A549 (cell line): ENCODE data around the gene CHST13. TPM values are rescaled to one million over a fixed set of nuclear protein-coding genes. Genes with fewer than 3 reads are reported as not detected.

Source experiments
- ATAC-seq, 2 experiments: fragments of 200-7000 bp in 1 of 2; fragments of >200 bp in 1 of 2; cut with Nextera tagmentation in 1 of 2; cut with Tn5 transposase in 1 of 2; 3 replicates each; pipeline versions ENCODE4 v1.8.0 to v1.9.1; 2018 to 2020; ENCODE audit warnings: mild to moderate bottlenecking in 1 of 2, moderate library complexity in 1 of 2
- CTCF ChIA-PET: fragments of 300-600 bp; sonication (Branson Sonifier 250); formaldehyde crosslinking; extraction: SDS; loops from one replicate; lab custom pipeline; 2021; ENCODE audit warnings: antibody characterized with exemption, inconsistent platforms; lab: Yijun Ruan, JAX
- POLR2A ChIA-PET: fragments of 350-600 bp; formaldehyde crosslinking; extraction: SDS; loops from one replicate; lab custom pipeline; 2021; ENCODE audit warnings: antibody characterized with exemption, inconsistent platforms; lab: Yijun Ruan, JAX
- DNase-seq, 2 experiments: peaks; one replicate each; pipeline versions ENCODE4 v3.0.0 to v3.0.0-alpha.2; 2011 to 2016; ENCODE audit warnings: low read depth in 1 of 2, low spot score in 1 of 2
- FAIRE-seq: peaks from 2 replicates; lab custom pipeline; 2011; peaks lifted over from hg19 to GRCh38; lab: Jason Lieb, UNC
- H3K27ac ChIP-seq, 2 experiments: fragments of >200 bp; sonication (Bioruptor Twin); formaldehyde crosslinking; 3 replicates each; pipeline ENCODE4 v1.5.1; 2016 to 2017
- H3K4me1 ChIP-seq: fragments of >200 bp; sonication (Bioruptor Twin); formaldehyde crosslinking; 3 replicates; pipeline ENCODE4 v1.6.1; 2016
- H3K4me2 ChIP-seq: fragments of >200 bp; sonication (Bioruptor Twin); formaldehyde crosslinking; 3 replicates; pipeline ENCODE4 v1.6.1; 2016
- H3K4me3 ChIP-seq: fragments of >200 bp; sonication (Bioruptor Twin); formaldehyde crosslinking; 3 replicates; pipeline ENCODE4 v1.5.1; 2016
- H3K9me3 ChIP-seq: fragments of >200 bp; sonication (Bioruptor Twin); formaldehyde crosslinking; 3 replicates; pipeline ENCODE4 v1.6.1; 2016
- BHLHE40 ChIP-seq: IDR thresholded peaks from 2 replicates; pipeline ENCODE4 v1.6.1; 2012; ENCODE audit warnings: low read depth, low read length, inconsistent platforms
- CBX8 ChIP-seq: fragments of 200-600 bp; sonication (generic); IDR thresholded peaks from 2 replicates; pipeline ENCODE4 v1.6.1; 2016
- CHD2 ChIP-seq: fragments of 150-350 bp; IDR thresholded peaks from 2 replicates; pipeline ENCODE4 v1.6.1; 2014; ENCODE audit warnings: low read length; ENCODE audit not compliant: partially characterized antibody
- CHD4 ChIP-seq: fragments of 200-600 bp; sonication (generic); IDR thresholded peaks from 2 replicates; pipeline ENCODE4 v1.6.1; 2016; ENCODE audit warnings: antibody characterized with exemption, mild to moderate bottlenecking, borderline replicate concordance
- CTCF ChIP-seq: fragments of >200 bp; sonication (Bioruptor Twin); formaldehyde crosslinking; IDR thresholded peaks from 3 replicates; pipeline ENCODE4 v1.5.1; 2016
- E2F6 ChIP-seq: IDR thresholded peaks from 2 replicates; pipeline ENCODE4 v1.6.1; 2012; ENCODE audit warnings: low read depth, borderline replicate concordance
- EHF ChIP-seq: fragments of 250-450 bp; sonication (Bioruptor Pico); IDR thresholded peaks from 2 replicates; pipeline ENCODE4 v1.5.0; 2020; ENCODE audit warnings: mild to moderate bottlenecking
- EHMT2 ChIP-seq: fragments of 200-600 bp; sonication (generic); IDR thresholded peaks from 2 replicates; pipeline ENCODE4 v1.6.1; 2016; ENCODE audit warnings: antibody characterized with exemption, low read depth, mild to moderate bottlenecking, moderate library complexity
- FOXS1 ChIP-seq: fragments of 250-450 bp; sonication (Bioruptor Pico); IDR thresholded peaks from 2 replicates; pipeline ENCODE4 v1.5.0; 2020; ENCODE audit warnings: mild to moderate bottlenecking, moderate library complexity
- HDAC2 ChIP-seq: fragments of 200-600 bp; sonication (generic); IDR thresholded peaks from 2 replicates; pipeline ENCODE4 v1.6.1; 2016
- HOXB13 ChIP-seq: fragments of 250-450 bp; sonication (Bioruptor Pico); IDR thresholded peaks from 2 replicates; pipeline ENCODE4 v1.5.0; 2020; ENCODE audit warnings: low read depth, mild to moderate bottlenecking, moderate library complexity
- HOXB5 ChIP-seq: fragments of 250-450 bp; sonication (Bioruptor Pico); IDR thresholded peaks from 2 replicates; pipeline ENCODE4 v1.5.0; 2020; ENCODE audit warnings: mild to moderate bottlenecking, moderate library complexity
- KDM1A ChIP-seq: fragments of 200-600 bp; sonication (generic); IDR thresholded peaks from 2 replicates; pipeline ENCODE4 v1.6.1; 2016; ENCODE audit warnings: low read depth, mild to moderate bottlenecking
- MAFK ChIP-seq: fragments of 450-650 bp; IDR thresholded peaks from 2 replicates; pipeline ENCODE4 v1.6.1; 2014; ENCODE audit not compliant: partially characterized antibody
- MAX ChIP-seq: IDR thresholded peaks from 2 replicates; pipeline ENCODE4 v1.6.1; 2012
- MYC ChIP-seq: IDR thresholded peaks from 2 replicates; pipeline ENCODE4 v1.6.1; 2012; ENCODE audit warnings: mild to moderate bottlenecking, inconsistent platforms, low read length, improper control_type of control experiment, borderline replicate concordance
- NPAS2 ChIP-seq: fragments of 250-450 bp; sonication (Bioruptor Pico); IDR thresholded peaks from 2 replicates; pipeline ENCODE4 v1.8.0; 2022; ENCODE audit warnings: mild to moderate bottlenecking, moderate library complexity, borderline replicate concordance
- PBX3 ChIP-seq: IDR thresholded peaks from 2 replicates; pipeline ENCODE4 v1.6.1; 2012
- POLR2A ChIP-seq: IDR thresholded peaks from 2 replicates; pipeline ENCODE4 v1.6.1; 2012; ENCODE audit warnings: mild to moderate bottlenecking, low read length
- POLR2AphosphoS2 ChIP-seq: conservative IDR thresholded peaks from 2 replicates; pipeline ENCODE4 v1.6.1; 2012; ENCODE audit warnings: low read length, improper control_type of control experiment, inconsistent platforms
- RAD21 ChIP-seq, 2 experiments: fragments of >200 bp in 1 of 2; sonication (Bioruptor Twin) in 1 of 2; formaldehyde crosslinking in 1 of 2; IDR thresholded peaks in 1 of 2; conservative IDR thresholded peaks in 1 of 2; 2 replicates in 1 of 2; 3 replicates in 1 of 2; pipeline ENCODE4 v1.6.1; 2012 to 2018; ENCODE audit warnings: inconsistent platforms in 1 of 2
- RNF2 ChIP-seq: fragments of 200-600 bp; sonication (generic); IDR thresholded peaks from 2 replicates; pipeline ENCODE4 v1.6.1; 2016; ENCODE audit warnings: low read depth, mild to moderate bottlenecking, antibody characterized with exemption, moderate library complexity, borderline replicate concordance
- SREBF2 ChIP-seq: fragments of 450-650 bp; IDR thresholded peaks from 2 replicates; pipeline ENCODE4 v1.6.1; 2014; ENCODE audit warnings: mild to moderate bottlenecking, moderate library complexity
- USF2 ChIP-seq: fragments of 450-650 bp; IDR thresholded peaks from 2 replicates; pipeline ENCODE4 v1.6.1; 2014; ENCODE audit warnings: antibody characterized with exemption
- ZC3H11A ChIP-seq: fragments of 450-650 bp; IDR thresholded peaks from 2 replicates; pipeline ENCODE4 v1.6.1; 2014; ENCODE audit warnings: antibody characterized with exemption, mild to moderate bottlenecking
- ZFP36 ChIP-seq: fragments of 450-650 bp; IDR thresholded peaks from 2 replicates; pipeline ENCODE4 v1.6.1; 2014; ENCODE audit warnings: borderline replicate concordance; ENCODE audit not compliant: partially characterized antibody
- ZNF302 ChIP-seq: fragments of 250-450 bp; sonication (Bioruptor Pico); IDR thresholded peaks from 2 replicates; pipeline ENCODE4 v1.9.0; 2021; ENCODE audit warnings: inconsistent platforms, mild to moderate bottlenecking, moderate library complexity
- WGBS: methylation state at CpG from one replicate; pipeline ENCODE4 v1.1.6; 2017; ENCODE audit errors: missing lambda C conversion rate; 5-methylcytosine and 5-hydroxymethylcytosine counted together
- polyA plus RNA-seq, 4 experiments: library from polyadenylated mRNA; depleted of rRNA in 3 of 4; stranded (reverse); fragments of >200 nt; fragmentation: RNase III in 1 of 4; extraction: RNeasy Plus Mini Kit Qiagen cat#74134 plus additional on column Dnase treatment in 1 of 4; gene quantifications; 2 replicates in 3 of 4; 3 replicates in 1 of 4; pipeline ENCODE4 v1.2.3, GENCODE V29; 2011 to 2017

Gene CHST13
- polyA plus RNA-seq, 2 of the 4 experiments (the other 2 are of a cell fraction): 0.30 to 0.59 TPM

- DNase-seq (no peak), FAIRE-seq (no peak), ATAC-seq (no peak)
- 45% methylated on average over 5 of the region's 5 CpGs for WGBS
- no peak overlapping the region for H3K27ac ChIP-seq
- ChIA-PET CTCF (no interaction called here), POLR2A (no interaction called here)
- TF ChIP-seq POLR2A: no peak
- TF ChIP-seq SREBF2: no peak
- TF ChIP-seq FOXS1 (CRISPR knock-in tag): no peak
- no peak for TF ChIP-seq HOXB13 (CRISPR knock-in tag)
- no peak for TF ChIP-seq EHMT2
- TF ChIP-seq ZC3H11A: no peak
- TF ChIP-seq EHF (CRISPR knock-in tag): no peak
- TF ChIP-seq E2F6: no peak
- no peak for TF ChIP-seq ZNF302 (CRISPR knock-in tag)
- TF ChIP-seq PBX3: no peak
- TF ChIP-seq HOXB5 (CRISPR knock-in tag): no peak
- peaks cover 10% of the 10 kb centered on the region; the same call in 1 of the 3 replicates for H3K4me1 ChIP-seq
- no peaks in the 10 kb centered on the region for H3K9me3 ChIP-seq
- H3K4me2 ChIP-seq: no peak overlapping the region
- no peak overlapping the region for H3K4me3 ChIP-seq
These were observed 15.0 kb downstream of the CHST13 start for GRCh38 chr3:126538966-126539365.

GRCh38 chr3:126539558-126540250 is 15.7 kb downstream of the CHST13 start:
- Histone ChIP-seq H3K4me1 (peaks cover 10% of the 10 kb centered on the region; the same call in 1 of the 3 replicates), H3K4me2 (no peak overlapping the region), H3K4me3 (no peak overlapping the region), H3K27ac (no peak overlapping the region), H3K9me3 (no peaks in the 10 kb centered on the region)
- FAIRE-seq (no peak), ATAC-seq (no peak), DNase-seq (no peak)
- CTCF ChIA-PET: no interaction called here
- TF ChIP-seq NPAS2: no peak
- no peak for TF ChIP-seq MAX
- no peak for TF ChIP-seq HDAC2
- no peak for TF ChIP-seq RAD21 (conservative IDR thresholded peaks at IDR 0.05 in 1 of 2, IDR thresholded peaks at IDR 0.05 in 1 of 2)
- TF ChIP-seq CHD4: no peak
- no peak for TF ChIP-seq FOXS1 (CRISPR knock-in tag)
- TF ChIP-seq E2F6: no peak
- TF ChIP-seq CBX8: no peak
- TF ChIP-seq CHD2: no peak
- TF ChIP-seq KDM1A: no peak
- no peak for TF ChIP-seq USF2
- TF ChIP-seq EHF (CRISPR knock-in tag): no peak
- no peak for TF ChIP-seq BHLHE40
- TF ChIP-seq MAFK: no peak
- TF ChIP-seq MYC: no peak
- no peak for TF ChIP-seq ZFP36
- no peak for TF ChIP-seq CTCF
- TF ChIP-seq POLR2AphosphoS2: no peak
- no peak for TF ChIP-seq RNF2
- TF ChIP-seq HOXB13 (CRISPR knock-in tag): no peak
- 92% methylated on average over 10 of the region's 10 CpGs for WGBS
- POLR2A ChIA-PET: no interaction called here
